Sigmoid colon (tissue), 4 donors: ENCODE measurements around the gene RNF144A.

Experiments used
- CTCF ChIP-seq, 4 experiments: fragments of 450-650 bp in 3 of 4; fragments of 200-600 bp in 1 of 4; IDR thresholded peaks; one replicate each; pipeline ENCODE4 v1.5.1; 2016 to 2019; ENCODE audit warnings: antibody characterized with exemption in 4 of 4, mild to moderate bottlenecking in 3 of 4, moderate library complexity in 2 of 4
- POLR2AphosphoS5 ChIP-seq, 4 donors: sonication (generic); formaldehyde crosslinking; IDR thresholded peaks; one replicate each; pipeline ENCODE4 v1.6.1; 2017; ENCODE audit warnings: antibody characterized with exemption in 4 of 4

- TF ChIP-seq POLR2AphosphoS5 (IDR thresholded peaks at IDR 0.05) (no peak), CTCF (IDR thresholded peaks at IDR 0.05) (no peak)
Observed at GRCh38 chr2:6933911-6934310, 16.7 kb downstream of the RNF144A start.
